Karpas-422 (cell line): ENCODE results near the gene CCDC88B. TPM values are rescaled to one million over a fixed set of nuclear protein-coding genes. Genes with fewer than 3 reads are reported as not detected.
A peak's percentile ranks its signal among the peaks of the same experiment; 100 is the strongest.
"Not testable (repeated sequence)": the region's sequence is repeated elsewhere in the genome, so short reads cannot be mapped to it uniquely, and the experiment has no call there.

Source experiments
- DNase-seq: peaks from one replicate; pipeline ENCODE4 v3.0.0-alpha.2; 2015
- H2AFZ ChIP-seq: fragments of 200-600 bp; sonication (generic); 2 replicates; pipeline ENCODE4 v1.6.1; 2014; ENCODE audit warnings: antibody characterized with exemption, low read length, mixed read lengths
- H3K27ac ChIP-seq: fragments of 200-600 bp; sonication (generic); 2 replicates; pipeline ENCODE4 v1.5.1; 2014; ENCODE audit warnings: mild to moderate bottlenecking, low read length, moderate library complexity
- H3K27me3 ChIP-seq: fragments of 200-600 bp; sonication (generic); 2 replicates; pipeline ENCODE4 v1.6.1; 2014; ENCODE audit warnings: low read length, mixed read lengths
- H3K36me3 ChIP-seq: fragments of 200-600 bp; sonication (generic); 2 replicates; pipeline ENCODE4 v1.6.1; 2014; ENCODE audit warnings: low read length, mixed read lengths; ENCODE audit not compliant: insufficient read depth
- H3K4me1 ChIP-seq: fragments of 200-600 bp; sonication (generic); 2 replicates; pipeline ENCODE4 v1.6.1; 2014; ENCODE audit warnings: mild to moderate bottlenecking, low read length, mixed read lengths
- H3K4me2 ChIP-seq: fragments of 200-600 bp; sonication (generic); 2 replicates; pipeline ENCODE4 v1.6.1; 2014; ENCODE audit warnings: low read length, low read depth, mild to moderate bottlenecking; ENCODE audit not compliant: poor library complexity, severe bottlenecking
- H3K4me3 ChIP-seq: fragments of 200-600 bp; sonication (generic); 2 replicates; pipeline ENCODE4 v1.5.1; 2014; ENCODE audit warnings: mild to moderate bottlenecking, antibody characterized with exemption, low read length, mixed read lengths
- H3K79me2 ChIP-seq: fragments of 200-600 bp; sonication (generic); 2 replicates; pipeline ENCODE4 v1.6.1; 2014; ENCODE audit warnings: mild to moderate bottlenecking, low read length, mixed read lengths
- H3K9ac ChIP-seq: fragments of 200-600 bp; sonication (generic); 2 replicates; pipeline ENCODE4 v1.6.0; 2014; ENCODE audit warnings: low read length
- H3K9me2 ChIP-seq: fragments of 200-600 bp; sonication (generic), shearing (Covaris generic); replicated peaks from 2 replicates; pipeline ENCODE4 v1.6.0; 2014; ENCODE audit warnings: mild to moderate bottlenecking, low read length, moderate library complexity; ENCODE audit not compliant: insufficient read depth
- H3K9me3 ChIP-seq: fragments of 300-700, 200-600 bp; sonication (generic); 2 replicates; pipeline ENCODE4 v1.6.1; 2014; ENCODE audit warnings: low read length, mixed read lengths
- H4K20me1 ChIP-seq: fragments of 200-600 bp; sonication (generic); 2 replicates; pipeline ENCODE4 v1.6.1; 2014; ENCODE audit warnings: mild to moderate bottlenecking, antibody characterized with exemption, low read length, low read depth; ENCODE audit not compliant: insufficient read depth
- total RNA-seq: library from RNA; depleted of rRNA; stranded (reverse); fragments of >200 nt; shearing (Covaris generic); gene quantifications from 2 replicates; pipeline ENCODE4 v1.2.3, GENCODE V29; 2014; ENCODE audit warnings: low replicate concordance

CCDC88B gene
- total RNA-seq, 1 experiment from 2014 or later, result 34.9 TPM

DNA sequence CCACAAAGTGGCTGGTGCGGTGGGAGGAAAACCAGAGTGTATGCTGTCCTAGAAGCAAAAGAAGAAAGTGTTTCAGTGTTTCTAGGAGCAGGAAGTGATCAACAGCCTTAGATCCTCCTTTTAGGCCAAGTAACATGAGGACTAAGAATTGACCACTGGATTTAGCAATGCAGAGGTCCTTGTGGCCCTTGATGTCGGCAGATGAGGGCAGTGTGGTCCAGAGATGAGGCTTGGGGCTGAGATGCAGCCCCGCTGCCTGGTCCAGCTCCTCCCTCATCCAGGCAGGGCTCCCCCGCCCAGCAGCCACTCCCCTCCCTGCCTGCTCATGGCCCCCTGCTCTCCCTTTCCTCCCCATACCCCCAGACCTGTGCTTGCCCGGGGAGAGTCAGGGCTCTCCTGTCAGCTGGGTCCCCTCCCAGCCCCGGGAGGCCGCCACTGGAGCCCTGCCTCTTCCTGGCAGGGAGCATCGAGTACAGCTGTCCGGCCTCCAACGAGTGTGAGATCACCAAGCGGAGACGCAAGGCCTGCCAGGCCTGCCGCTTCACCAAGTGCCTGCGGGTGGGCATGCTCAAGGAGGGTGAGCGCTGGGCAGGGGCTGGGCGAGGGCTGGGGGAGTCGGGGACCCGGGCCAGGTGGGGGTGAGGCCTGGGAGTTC lies 26.4 kb upstream of the CCDC88B start:
- H3K27me3 ChIP-seq, result no peaks in the 10 kb centered on the region
- 0 out of 2 replicates have a peak, but pooled peaks cover 5% of the 10 kb centered on the region for H4K20me1 ChIP-seq
- no peak overlapping the region for H3K4me3 ChIP-seq
- DNase-seq, result no peak
- H3K9me3 ChIP-seq, result no peaks in the 10 kb centered on the region
- 0 out of 2 replicates have a peak overlapping the region, but pooled peaks have one; percentile 20 for H3K9ac ChIP-seq
- no peaks in the 10 kb centered on the region for H3K9me2 ChIP-seq
- H3K36me3 ChIP-seq, result peaks cover 5% of the 10 kb centered on the region; the same call in 1 of the 2 replicates
- H2AFZ ChIP-seq, result no peak overlapping the region
- H3K4me1 ChIP-seq, result peaks cover 34% of the 10 kb centered on the region
- no peak overlapping the region for H3K4me2 ChIP-seq
- peaks cover 20% of the 10 kb centered on the region for H3K79me2 ChIP-seq
- H3K27ac ChIP-seq, result no peak overlapping the region

DNA sequence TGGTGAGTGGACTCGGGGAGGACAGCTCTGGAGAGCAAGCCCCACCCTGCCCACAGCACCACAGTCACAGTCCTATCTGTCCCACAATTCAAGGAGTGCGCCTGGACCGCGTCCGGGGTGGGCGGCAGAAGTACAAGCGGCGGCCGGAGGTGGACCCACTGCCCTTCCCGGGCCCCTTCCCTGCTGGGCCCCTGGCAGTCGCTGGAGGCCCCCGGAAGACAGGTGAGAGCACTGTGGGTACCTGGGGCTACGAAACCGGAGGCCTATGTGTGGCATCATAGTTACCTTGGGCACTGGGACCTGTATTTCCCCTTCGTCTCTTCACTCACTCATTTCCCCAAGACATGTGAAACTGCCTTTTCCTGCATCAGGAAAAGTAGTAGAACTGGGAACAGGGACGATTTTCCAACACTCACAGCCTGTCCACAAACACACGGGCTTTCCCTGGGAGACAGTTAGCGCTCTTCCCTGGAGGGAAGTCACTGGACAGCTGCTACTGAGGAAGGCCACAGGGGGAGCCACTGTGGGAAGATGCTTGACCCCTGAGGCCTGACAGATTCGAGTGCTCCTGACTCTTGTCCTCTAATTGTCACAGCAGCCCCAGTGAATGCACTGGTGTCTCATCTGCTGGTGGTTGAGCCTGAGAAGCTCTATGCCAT lies 25.7 kb upstream of the CCDC88B start:
- Histone ChIP-seq H3K4me3 (no peak overlapping the region), H4K20me1 (0 out of 2 replicates have a peak, but pooled peaks cover 5% of the 10 kb centered on the region), H3K27ac (no peak overlapping the region), H3K4me2 (no peak overlapping the region), H3K79me2 (peaks cover 24% of the 10 kb centered on the region), H3K27me3 (no peaks in the 10 kb centered on the region), H3K9ac (no peak overlapping the region), H2AFZ (no peak overlapping the region), H3K36me3 (peaks cover 5% of the 10 kb centered on the region; the same call in 1 of the 2 replicates), H3K9me3 (no peaks in the 10 kb centered on the region), H3K4me1 (peaks cover 40% of the 10 kb centered on the region), H3K9me2 (no peaks in the 10 kb centered on the region)
- DNase-seq, result no peak

DNA sequence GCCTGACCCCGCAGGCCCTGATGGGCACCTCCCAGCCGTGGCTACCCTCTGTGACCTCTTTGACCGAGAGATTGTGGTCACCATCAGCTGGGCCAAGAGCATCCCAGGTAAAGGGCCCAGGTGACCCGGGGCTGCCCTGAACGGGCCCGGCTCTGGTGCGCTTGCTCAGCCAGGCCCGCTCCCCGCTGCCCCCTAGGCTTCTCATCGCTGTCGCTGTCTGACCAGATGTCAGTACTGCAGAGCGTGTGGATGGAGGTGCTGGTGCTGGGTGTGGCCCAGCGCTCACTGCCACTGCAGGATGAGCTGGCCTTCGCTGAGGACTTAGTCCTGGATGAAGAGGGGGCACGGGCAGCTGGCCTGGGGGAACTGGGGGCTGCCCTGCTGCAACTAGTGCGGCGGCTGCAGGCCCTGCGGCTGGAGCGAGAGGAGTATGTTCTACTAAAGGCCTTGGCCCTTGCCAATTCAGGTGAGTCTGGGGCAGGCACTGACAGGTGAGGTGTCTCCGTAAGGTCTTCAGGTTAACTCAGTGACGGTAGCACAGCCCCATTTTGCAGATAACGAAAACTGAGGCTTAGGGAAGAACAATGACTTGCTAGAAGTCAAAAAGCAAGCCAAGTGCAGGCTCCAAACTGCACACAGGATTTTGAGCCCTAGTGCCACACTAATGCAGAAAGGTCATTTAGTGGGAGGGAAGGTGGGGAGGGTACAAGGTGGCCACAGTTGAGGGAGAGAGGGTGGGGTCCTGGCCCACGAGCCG lies 25.0 kb upstream of the CCDC88B start:
- no peak for DNase-seq
- Histone ChIP-seq H3K9me3 (no peaks in the 10 kb centered on the region), H3K27ac (no peak overlapping the region), H3K4me3 (peak overlapping the region; percentile 93; the same call in 1 of the 2 replicates), H3K4me2 (peak overlapping the region; percentile 96), H3K9me2 (no peaks in the 10 kb centered on the region), H3K36me3 (peaks cover 5% of the 10 kb centered on the region; the same call in 1 of the 2 replicates), H3K27me3 (no peaks in the 10 kb centered on the region), H4K20me1 (0 out of 2 replicates have a peak, but pooled peaks cover 5% of the 10 kb centered on the region), H3K9ac (peak overlapping the region; percentile 94), H3K4me1 (peaks cover 44% of the 10 kb centered on the region), H3K79me2 (peaks cover 25% of the 10 kb centered on the region), H2AFZ (no peak overlapping the region)

DNA sequence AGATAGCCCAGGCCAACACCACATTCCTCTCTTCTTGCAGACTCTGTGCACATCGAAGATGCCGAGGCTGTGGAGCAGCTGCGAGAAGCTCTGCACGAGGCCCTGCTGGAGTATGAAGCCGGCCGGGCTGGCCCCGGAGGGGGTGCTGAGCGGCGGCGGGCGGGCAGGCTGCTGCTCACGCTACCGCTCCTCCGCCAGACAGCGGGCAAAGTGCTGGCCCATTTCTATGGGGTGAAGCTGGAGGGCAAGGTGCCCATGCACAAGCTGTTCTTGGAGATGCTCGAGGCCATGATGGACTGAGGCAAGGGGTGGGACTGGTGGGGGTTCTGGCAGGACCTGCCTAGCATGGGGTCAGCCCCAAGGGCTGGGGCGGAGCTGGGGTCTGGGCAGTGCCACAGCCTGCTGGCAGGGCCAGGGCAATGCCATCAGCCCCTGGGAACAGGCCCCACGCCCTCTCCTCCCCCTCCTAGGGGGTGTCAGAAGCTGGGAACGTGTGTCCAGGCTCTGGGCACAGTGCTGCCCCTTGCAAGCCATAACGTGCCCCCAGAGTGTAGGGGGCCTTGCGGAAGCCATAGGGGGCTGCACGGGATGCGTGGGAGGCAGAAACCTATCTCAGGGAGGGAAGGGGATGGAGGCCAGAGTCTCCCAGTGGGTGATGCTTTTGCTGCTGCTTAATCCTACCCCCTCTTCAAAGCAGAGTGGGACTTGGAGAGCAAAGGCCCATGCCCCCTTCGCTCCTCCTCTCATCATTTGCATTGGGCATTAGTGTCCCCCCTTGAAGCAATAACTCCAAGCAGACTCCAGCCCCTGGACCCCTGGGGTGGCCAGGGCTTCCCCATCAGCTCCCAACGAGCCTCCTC lies 24.1 kb upstream of the CCDC88B start:
- H3K9me3 ChIP-seq, H4K20me1 ChIP-seq, H3K9me2 ChIP-seq, DNase-seq, H3K27me3 ChIP-seq, H2AFZ ChIP-seq: not testable (repeated sequence)
- H3K79me2 ChIP-seq, result peaks cover 24% of the 10 kb centered on the region
- peak overlapping the region; percentile 93 for H3K4me3 ChIP-seq
- H3K9ac ChIP-seq, result peak overlapping the region; percentile 94
- H3K4me1 ChIP-seq, result peaks cover 44% of the 10 kb centered on the region
- peak overlapping the region; percentile 96 for H3K4me2 ChIP-seq
- peaks cover 11% of the 10 kb centered on the region; the same call in 1 of the 2 replicates for H3K36me3 ChIP-seq
- peak overlapping the region; percentile 81 for H3K27ac ChIP-seq

DNA sequence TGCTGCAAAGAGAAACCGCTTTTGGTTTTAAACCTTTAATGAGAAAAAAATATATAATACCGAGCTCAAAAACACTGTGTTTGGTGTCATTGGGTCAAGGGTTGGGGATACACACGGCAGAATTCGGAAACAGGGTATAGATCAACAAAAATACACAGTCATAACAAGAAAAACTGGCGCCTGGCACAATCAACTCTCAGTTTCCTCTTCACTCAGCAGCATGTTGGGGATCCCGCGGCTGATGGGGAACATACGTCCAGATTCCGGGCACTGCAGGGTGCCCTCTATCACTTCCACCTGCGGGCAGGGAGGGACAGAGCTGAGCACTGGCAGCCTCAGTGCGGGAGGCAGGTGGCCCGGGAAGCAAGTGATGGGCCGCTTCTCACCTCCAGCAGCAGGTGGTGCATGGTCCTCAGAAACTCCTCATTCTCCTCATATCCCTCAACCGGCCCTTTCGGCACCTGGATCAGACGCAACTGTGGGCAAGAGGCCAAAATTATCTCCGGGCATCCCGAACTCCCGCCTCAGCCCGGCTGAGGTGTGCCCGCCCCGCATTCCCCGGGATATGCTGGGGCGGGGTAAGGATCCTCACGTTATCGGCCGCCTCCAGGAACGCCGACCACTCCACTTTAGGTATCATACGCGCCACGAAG lies 23.2 kb upstream of the CCDC88B start:
- Histone ChIP-seq H2AFZ (no peak overlapping the region), H4K20me1 (0 out of 2 replicates have a peak, but pooled peaks cover 5% of the 10 kb centered on the region), H3K4me2 (peak overlapping the region; percentile 96), H3K27ac (peak overlapping the region; percentile 81), H3K9me3 (no peaks in the 10 kb centered on the region), H3K27me3 (no peaks in the 10 kb centered on the region), H3K4me1 (peaks cover 44% of the 10 kb centered on the region), H3K9ac (peak overlapping the region; percentile 94), H3K4me3 (peak overlapping the region; percentile 93), H3K79me2 (peaks cover 21% of the 10 kb centered on the region), H3K9me2 (no peaks in the 10 kb centered on the region), H3K36me3 (peaks cover 11% of the 10 kb centered on the region; the same call in 1 of the 2 replicates)
- DNase-seq, result peak; percentile 78

DNA sequence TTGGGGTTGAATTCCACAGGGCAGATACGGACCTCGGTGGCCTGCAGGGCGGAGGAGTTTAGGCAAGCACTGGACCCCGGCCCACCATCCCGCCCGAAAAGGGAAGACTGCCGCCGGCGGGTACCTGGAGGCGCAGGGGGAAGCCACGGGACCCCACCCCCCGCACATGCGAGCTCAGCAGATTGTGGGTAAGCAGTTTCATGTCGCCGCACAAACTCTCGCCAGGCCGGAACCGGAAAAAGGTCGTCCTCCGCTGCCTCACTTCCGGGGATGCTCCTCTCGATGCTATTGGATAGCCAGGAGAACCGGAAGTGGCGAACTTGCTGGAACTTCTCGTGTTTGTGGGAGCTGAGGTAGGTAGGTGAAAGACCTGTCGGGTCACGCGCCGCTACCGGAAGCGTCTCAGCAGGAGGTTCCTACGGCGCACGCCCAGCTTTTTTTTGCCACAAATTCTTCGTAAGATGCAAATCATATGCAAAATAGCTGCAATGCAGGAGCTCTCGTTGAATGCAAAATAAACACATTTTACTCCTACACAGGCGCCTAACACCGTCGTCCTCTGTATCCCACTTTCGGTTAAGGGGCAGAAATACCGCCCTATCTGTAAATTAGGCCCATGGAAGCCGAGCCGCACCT lies 22.6 kb upstream of the CCDC88B start, which contains the start of gene TRMT112:
TRMT112 (minus strand) TSS at position 235 of the 636 bp plus-strand sequence; CDS start at position 202, 33 bp downstream.
- peak; percentile 99 for DNase-seq
- peak within 1 kb of the TSS; percentile 96 for H3K4me2 ChIP-seq
- H2AFZ ChIP-seq, result no peak within 1 kb of the TSS
- no peaks in the 10 kb centered on the region for H3K27me3 ChIP-seq
- H3K36me3 ChIP-seq, result peaks cover 11% of the 10 kb centered on the region; the same call in 1 of the 2 replicates
- H3K4me3 ChIP-seq, result peak within 1 kb of the TSS; percentile 93
- peaks cover 44% of the 10 kb centered on the region for H3K4me1 ChIP-seq
- H3K9me2 ChIP-seq, result no peaks in the 10 kb centered on the region
- H3K79me2 ChIP-seq, result peaks cover 21% of the 10 kb centered on the region
- peak within 1 kb of the TSS; percentile 81 for H3K27ac ChIP-seq
- no peaks in the 10 kb centered on the region for H3K9me3 ChIP-seq
- H3K9ac ChIP-seq, result peak within 1 kb of the TSS; percentile 99
- 0 out of 2 replicates have a peak, but pooled peaks cover 5% of the 10 kb centered on the region for H4K20me1 ChIP-seq
